ENCODE data around the gene ZEB2.

DNA sequence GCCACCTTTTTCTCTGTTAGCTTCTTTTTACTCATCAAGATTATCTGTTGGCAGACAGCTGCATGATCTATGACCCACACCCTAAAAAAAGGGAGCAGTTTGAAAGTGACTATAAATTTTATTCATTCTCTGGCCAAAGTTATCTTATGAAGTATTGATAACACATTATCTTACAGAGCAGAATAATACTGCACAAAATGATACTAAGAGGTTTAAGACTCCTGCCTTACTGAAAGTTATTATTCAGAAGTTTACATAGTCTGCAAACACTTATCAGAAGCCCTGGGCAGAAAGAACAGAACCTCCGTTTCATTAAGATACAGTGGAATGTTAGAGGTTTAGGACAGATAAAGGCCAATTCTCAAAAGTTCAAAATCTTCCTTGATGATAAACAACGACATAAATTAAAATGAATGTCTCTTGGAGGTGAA lies 78.2 kb downstream of the ZEB2 start:
- TF ChIP-seq ZNF747 (CRISPR knock-in tag; IDR thresholded peaks at IDR 0.05; ENCODE audit: borderline replicate concordance): no peak
- TF ChIP-seq, protein P1, sequence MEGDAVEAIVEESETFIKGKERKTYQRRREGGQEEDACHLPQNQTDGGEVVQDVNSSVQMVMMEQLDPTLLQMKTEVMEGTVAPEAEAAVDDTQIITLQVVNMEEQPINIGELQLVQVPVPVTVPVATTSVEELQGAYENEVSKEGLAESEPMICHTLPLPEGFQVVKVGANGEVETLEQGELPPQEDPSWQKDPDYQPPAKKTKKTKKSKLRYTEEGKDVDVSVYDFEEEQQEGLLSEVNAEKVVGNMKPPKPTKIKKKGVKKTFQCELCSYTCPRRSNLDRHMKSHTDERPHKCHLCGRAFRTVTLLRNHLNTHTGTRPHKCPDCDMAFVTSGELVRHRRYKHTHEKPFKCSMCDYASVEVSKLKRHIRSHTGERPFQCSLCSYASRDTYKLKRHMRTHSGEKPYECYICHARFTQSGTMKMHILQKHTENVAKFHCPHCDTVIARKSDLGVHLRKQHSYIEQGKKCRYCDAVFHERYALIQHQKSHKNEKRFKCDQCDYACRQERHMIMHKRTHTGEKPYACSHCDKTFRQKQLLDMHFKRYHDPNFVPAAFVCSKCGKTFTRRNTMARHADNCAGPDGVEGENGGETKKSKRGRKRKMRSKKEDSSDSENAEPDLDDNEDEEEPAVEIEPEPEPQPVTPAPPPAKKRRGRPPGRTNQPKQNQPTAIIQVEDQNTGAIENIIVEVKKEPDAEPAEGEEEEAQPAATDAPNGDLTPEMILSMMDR (CRISPR knock-in tag; IDR thresholded peaks at IDR 0.05): no peak
- TF ChIP-seq, protein P2, sequence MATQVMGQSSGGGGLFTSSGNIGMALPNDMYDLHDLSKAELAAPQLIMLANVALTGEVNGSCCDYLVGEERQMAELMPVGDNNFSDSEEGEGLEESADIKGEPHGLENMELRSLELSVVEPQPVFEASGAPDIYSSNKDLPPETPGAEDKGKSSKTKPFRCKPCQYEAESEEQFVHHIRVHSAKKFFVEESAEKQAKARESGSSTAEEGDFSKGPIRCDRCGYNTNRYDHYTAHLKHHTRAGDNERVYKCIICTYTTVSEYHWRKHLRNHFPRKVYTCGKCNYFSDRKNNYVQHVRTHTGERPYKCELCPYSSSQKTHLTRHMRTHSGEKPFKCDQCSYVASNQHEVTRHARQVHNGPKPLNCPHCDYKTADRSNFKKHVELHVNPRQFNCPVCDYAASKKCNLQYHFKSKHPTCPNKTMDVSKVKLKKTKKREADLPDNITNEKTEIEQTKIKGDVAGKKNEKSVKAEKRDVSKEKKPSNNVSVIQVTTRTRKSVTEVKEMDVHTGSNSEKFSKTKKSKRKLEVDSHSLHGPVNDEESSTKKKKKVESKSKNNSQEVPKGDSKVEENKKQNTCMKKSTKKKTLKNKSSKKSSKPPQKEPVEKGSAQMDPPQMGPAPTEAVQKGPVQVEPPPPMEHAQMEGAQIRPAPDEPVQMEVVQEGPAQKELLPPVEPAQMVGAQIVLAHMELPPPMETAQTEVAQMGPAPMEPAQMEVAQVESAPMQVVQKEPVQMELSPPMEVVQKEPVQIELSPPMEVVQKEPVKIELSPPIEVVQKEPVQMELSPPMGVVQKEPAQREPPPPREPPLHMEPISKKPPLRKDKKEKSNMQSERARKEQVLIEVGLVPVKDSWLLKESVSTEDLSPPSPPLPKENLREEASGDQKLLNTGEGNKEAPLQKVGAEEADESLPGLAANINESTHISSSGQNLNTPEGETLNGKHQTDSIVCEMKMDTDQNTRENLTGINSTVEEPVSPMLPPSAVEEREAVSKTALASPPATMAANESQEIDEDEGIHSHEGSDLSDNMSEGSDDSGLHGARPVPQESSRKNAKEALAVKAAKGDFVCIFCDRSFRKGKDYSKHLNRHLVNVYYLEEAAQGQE (IDR thresholded peaks at IDR 0.05; ENCODE audit: borderline replicate concordance in 1 of 2, low read depth in 1 of 2, low read length in 2 of 2): no peak
- no peak for TF ChIP-seq EP300 (IDR thresholded peaks at IDR 0.05; ENCODE audit: low read depth in 2 of 2, low read length in 2 of 2)
- no peak for TF ChIP-seq EP300 (CRISPR knock-in tag; IDR thresholded peaks at IDR 0.05; ENCODE audit: borderline replicate concordance)
- no peak for TF ChIP-seq THAP11 (CRISPR knock-in tag; IDR thresholded peaks at IDR 0.05)
- TF ChIP-seq, protein P3, sequence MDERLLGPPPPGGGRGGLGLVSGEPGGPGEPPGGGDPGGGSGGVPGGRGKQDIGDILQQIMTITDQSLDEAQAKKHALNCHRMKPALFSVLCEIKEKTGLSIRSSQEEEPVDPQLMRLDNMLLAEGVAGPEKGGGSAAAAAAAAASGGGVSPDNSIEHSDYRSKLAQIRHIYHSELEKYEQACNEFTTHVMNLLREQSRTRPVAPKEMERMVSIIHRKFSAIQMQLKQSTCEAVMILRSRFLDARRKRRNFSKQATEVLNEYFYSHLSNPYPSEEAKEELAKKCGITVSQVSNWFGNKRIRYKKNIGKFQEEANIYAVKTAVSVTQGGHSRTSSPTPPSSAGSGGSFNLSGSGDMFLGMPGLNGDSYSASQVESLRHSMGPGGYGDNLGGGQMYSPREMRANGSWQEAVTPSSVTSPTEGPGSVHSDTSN (CRISPR knock-in tag; IDR thresholded peaks at IDR 0.05): no peak
- no peak for TF ChIP-seq POLR2AphosphoS5 (IDR thresholded peaks at IDR 0.05; ENCODE audit: low read depth, low read length)
- TF ChIP-seq TARDBP (CRISPR knock-in tag; IDR thresholded peaks at IDR 0.05): no peak

Data from HepG2 (cell line).